SU-DHL-6 (cell line): ENCODE data around the gene TTC13.

Experiments used
- CTCF ChIP-seq: fragments of 200-600 bp; sonication (generic); IDR thresholded peaks from one replicate; pipeline ENCODE4 v1.5.1; 2017; ENCODE audit warnings: antibody characterized with exemption, mild to moderate bottlenecking, low read length, moderate library complexity; ENCODE audit not compliant: insufficient read depth, poor library complexity, severe bottlenecking
- EZH2phosphoT487 ChIP-seq: fragments of 200-600 bp; sonication (generic), shearing (Covaris generic); conservative IDR thresholded peaks from 2 replicates; pipeline ENCODE4 v1.6.1; 2018; ENCODE audit warnings: mild to moderate bottlenecking, antibody characterized with exemption, low read length, moderate library complexity, mixed read lengths

GRCh38 chr1:231023150-231023549 is 44.5 kb upstream of the TTC13 start:
- no peak for TF ChIP-seq CTCF
- TF ChIP-seq EZH2phosphoT487 = no peak
